Measurements from ENCODE around the gene RNF20. TPM values are rescaled to one million over a fixed set of nuclear protein-coding genes. Genes with fewer than 3 reads are reported as not detected.

Gene RNF20
- total and polyA plus RNA-seq, 2 donors (not counting 1 experiment from before 2014, with no cell fraction given): 5.7 to 56.4 TPM

- WGBS (ENCODE audit: insufficient coverage): no CpG with 5 or more reads among the region's 2 CpGs
- CTCF ChIA-PET: no interaction called here
- H3K27me3 Mint-ChIP-seq: peaks cover 30% of the 10 kb centered on the region
- intact Hi-C loops (cut with micrococcal nuclease): no loop called here
- no peaks in the 10 kb centered on the region for H3K9me3 Mint-ChIP-seq (ENCODE audit: insufficient read depth)
- POLR2A ChIA-PET: no interaction called here
- H3K27ac Mint-ChIP-seq: no peak overlapping the region
- Histone ChIP-seq H2AFZ (ENCODE audit: insufficient read depth, low read depth, low read length, poor library complexity, severe bottlenecking) (no peak overlapping the region), H3K4me1 (ENCODE audit: control insufficient read depth in 2 of 2, insufficient read depth in 2 of 2, low read length in 2 of 2) (peaks cover 3% of the 10 kb centered on the region in 2 donors), H3K27me3 (replicated peaks in 1 of 4; ENCODE audit: control extremely low read depth in 1 of 4, control insufficient read depth in 3 of 4, insufficient read depth in 4 of 4, low read length in 3 of 4) (peaks cover 0 to 8% (median 0%) of the 10 kb centered on the region in 4 experiments), H3K9ac (ENCODE audit: low read length) (no peak overlapping the region), H3K4me2 (replicated peaks; ENCODE audit: low read depth, low read length, poor library complexity, severe bottlenecking) (no peak overlapping the region), H3K9me3 (ENCODE audit: control extremely low read depth in 1 of 3, control insufficient read depth in 2 of 3, insufficient read depth in 1 of 3, low read length in 2 of 3) (no peaks in the 10 kb centered on the region), H3K27ac (ENCODE audit: low read length in 2 of 2) (no peak overlapping the region), H3K36me3 (replicated peaks in 1 of 2; ENCODE audit: control extremely low read depth in 1 of 2, control insufficient read depth in 1 of 2, extremely low read depth in 1 of 2, insufficient read depth in 2 of 2, low read length in 1 of 2) (no peaks in the 10 kb centered on the region), H3K4me3 (ENCODE audit: control extremely low read depth in 1 of 5, extremely low read depth in 1 of 5, insufficient read depth in 1 of 5, low read depth in 2 of 5, low read length in 4 of 5) (no peak overlapping the region), H4K20me1 (ENCODE audit: control insufficient read depth, insufficient read depth, low read length, poor library complexity, severe bottlenecking) (no peaks in the 10 kb centered on the region), H3K79me2 (ENCODE audit: control insufficient read depth, insufficient read depth, low read length) (no peaks in the 10 kb centered on the region)
- H3K4me1 Mint-ChIP-seq: peaks cover 4% of the 10 kb centered on the region
- ATAC-seq (ENCODE audit: low read depth): no peak
- TF ChIP-seq EZH2 (IDR thresholded peaks at IDR 0.05; ENCODE audit: borderline replicate concordance, insufficient read depth, low read depth, low read length, poor library complexity, severe bottlenecking): no peak
- TF ChIP-seq CTCF (IDR thresholded peaks at IDR 0.05): no peak
- no peak for DNase-seq
- no peak overlapping the region for H3K4me3 Mint-ChIP-seq
Observed at GRCh38 chr9:101604296-101604695, 70.6 kb downstream of the RNF20 start.

GRCh38 chr9:101605547-101605946 is 71.9 kb downstream of the RNF20 start:
- H3K27me3 ChIP-seq (replicated peaks in 1 of 4; ENCODE audit: control extremely low read depth in 1 of 4, control insufficient read depth in 3 of 4, insufficient read depth in 4 of 4, low read length in 3 of 4): peaks cover 0 to 8% (median 0%) of the 10 kb centered on the region in 4 experiments
- no peak for DNase-seq
- Mint-ChIP-seq H3K9me3 (ENCODE audit: insufficient read depth) (no peaks in the 10 kb centered on the region), H3K27me3 (peaks cover 27% of the 10 kb centered on the region), H3K4me1 (peaks cover 4% of the 10 kb centered on the region), H3K4me3 (no peak overlapping the region), H3K27ac (no peak overlapping the region)
- ChIA-PET CTCF (no interaction called here), POLR2A (no interaction called here)
- H2AFZ ChIP-seq (ENCODE audit: insufficient read depth, low read depth, low read length, poor library complexity, severe bottlenecking): no peak overlapping the region
- WGBS (ENCODE audit: insufficient coverage): no CpG with 5 or more reads among the region's 3 CpGs
- no peak overlapping the region for H3K4me3 ChIP-seq (ENCODE audit: control extremely low read depth in 1 of 5, extremely low read depth in 1 of 5, insufficient read depth in 1 of 5, low read depth in 2 of 5, low read length in 4 of 5)
- H3K27ac ChIP-seq (ENCODE audit: low read length in 2 of 2): no peak overlapping the region
- ATAC-seq (ENCODE audit: low read depth): no peak
- no peaks in the 10 kb centered on the region for H3K36me3 ChIP-seq (replicated peaks in 1 of 2; ENCODE audit: control extremely low read depth in 1 of 2, control insufficient read depth in 1 of 2, extremely low read depth in 1 of 2, insufficient read depth in 2 of 2, low read length in 1 of 2)
- peaks cover 3% of the 10 kb centered on the region in 2 donors for H3K4me1 ChIP-seq (ENCODE audit: control insufficient read depth in 2 of 2, insufficient read depth in 2 of 2, low read length in 2 of 2)
- no peak overlapping the region for H3K9ac ChIP-seq (ENCODE audit: low read length)
- TF ChIP-seq CTCF (IDR thresholded peaks at IDR 0.05) (no peak), EZH2 (IDR thresholded peaks at IDR 0.05; ENCODE audit: borderline replicate concordance, insufficient read depth, low read depth, low read length, poor library complexity, severe bottlenecking) (no peak)
- no peaks in the 10 kb centered on the region for H4K20me1 ChIP-seq (ENCODE audit: control insufficient read depth, insufficient read depth, low read length, poor library complexity, severe bottlenecking)
- H3K79me2 ChIP-seq (ENCODE audit: control insufficient read depth, insufficient read depth, low read length): no peaks in the 10 kb centered on the region
- intact Hi-C loops (cut with micrococcal nuclease): no loop called here
- no peak overlapping the region for H3K4me2 ChIP-seq (replicated peaks; ENCODE audit: low read depth, low read length, poor library complexity, severe bottlenecking)
- H3K9me3 ChIP-seq (ENCODE audit: control extremely low read depth in 1 of 3, control insufficient read depth in 2 of 3, insufficient read depth in 1 of 3, low read length in 2 of 3): no peaks in the 10 kb centered on the region

Small RNA genes within 50 kb of the gene (small RNA-seq; reads per million reads assigned to genes)
- gene AL353621.1 (ENCODE audit: insufficient read length, low read depth, low replicate concordance): not detected

Other genes starting within 250 kb of the RNF20 start
- not detected in 2 replicates for gene BAAT, start 148.8 kb upstream of the RNF20 start, total RNA-seq
- gene BAAT, start 148.8 kb upstream of the RNF20 start, polyA plus RNA-seq: 0.07 TPM in 1 of 2 replicates, not detected in the other
- 16.6 and 18.0 TPM in 2 replicates for gene MRPL50, start 135.2 kb upstream of the RNF20 start, total RNA-seq
- gene MRPL50, start 135.2 kb upstream of the RNF20 start, polyA plus RNA-seq: 4.0 and 4.1 TPM in 2 replicates
- gene ZNF189, start 135.0 kb upstream of the RNF20 start, total RNA-seq: 25.7 and 30.8 TPM in 2 replicates
- gene ZNF189, start 135.0 kb upstream of the RNF20 start, polyA plus RNA-seq: 4.0 and 5.0 TPM in 2 replicates
- not detected in 2 replicates for gene ALDOB, start 98.1 kb upstream of the RNF20 start, total RNA-seq
- not detected in 2 replicates for gene ALDOB, start 98.1 kb upstream of the RNF20 start, polyA plus RNA-seq
- not detected in 2 replicates for gene PPP3R2, start 61.1 kb downstream of the RNF20 start, total RNA-seq
- gene PPP3R2, start 61.1 kb downstream of the RNF20 start, polyA plus RNA-seq: not detected in 2 replicates
- not detected in 2 replicates for gene GRIN3A, start 204.8 kb downstream of the RNF20 start, total RNA-seq
- not detected in 2 replicates for gene GRIN3A, start 204.8 kb downstream of the RNF20 start, polyA plus RNA-seq